GM23248 (cell line): ENCODE measurements around the gene ZNF384.

Source experiments
- EZH2 ChIP-seq: fragments of 200-600 bp; sonication (generic); IDR thresholded peaks from 2 replicates; pipeline ENCODE4 v1.6.1; 2018; ENCODE audit warnings: antibody characterized with exemption, mild to moderate bottlenecking; ENCODE audit not compliant: insufficient read depth, poor library complexity, severe bottlenecking
- EZH2phosphoT487 ChIP-seq: fragments of 200-600 bp; sonication (generic); IDR thresholded peaks from 2 replicates; pipeline ENCODE4 v1.6.1; 2018; ENCODE audit warnings: antibody characterized with exemption, moderate library complexity, mild to moderate bottlenecking, low read depth; ENCODE audit not compliant: insufficient read depth

- TF ChIP-seq EZH2 (no peak), EZH2phosphoT487 (no peak)
Observed at GRCh38 chr12:6722863-6723262, 33.7 kb upstream of the ZNF384 start.
